ENCODE results near the gene ISYNA1. TPM values are rescaled to one million over a fixed set of nuclear protein-coding genes. Genes with fewer than 3 reads are reported as not detected.

ISYNA1 gene
- total RNA-seq, 1 experiment from 2014 or later = 6.8 TPM

DNA sequence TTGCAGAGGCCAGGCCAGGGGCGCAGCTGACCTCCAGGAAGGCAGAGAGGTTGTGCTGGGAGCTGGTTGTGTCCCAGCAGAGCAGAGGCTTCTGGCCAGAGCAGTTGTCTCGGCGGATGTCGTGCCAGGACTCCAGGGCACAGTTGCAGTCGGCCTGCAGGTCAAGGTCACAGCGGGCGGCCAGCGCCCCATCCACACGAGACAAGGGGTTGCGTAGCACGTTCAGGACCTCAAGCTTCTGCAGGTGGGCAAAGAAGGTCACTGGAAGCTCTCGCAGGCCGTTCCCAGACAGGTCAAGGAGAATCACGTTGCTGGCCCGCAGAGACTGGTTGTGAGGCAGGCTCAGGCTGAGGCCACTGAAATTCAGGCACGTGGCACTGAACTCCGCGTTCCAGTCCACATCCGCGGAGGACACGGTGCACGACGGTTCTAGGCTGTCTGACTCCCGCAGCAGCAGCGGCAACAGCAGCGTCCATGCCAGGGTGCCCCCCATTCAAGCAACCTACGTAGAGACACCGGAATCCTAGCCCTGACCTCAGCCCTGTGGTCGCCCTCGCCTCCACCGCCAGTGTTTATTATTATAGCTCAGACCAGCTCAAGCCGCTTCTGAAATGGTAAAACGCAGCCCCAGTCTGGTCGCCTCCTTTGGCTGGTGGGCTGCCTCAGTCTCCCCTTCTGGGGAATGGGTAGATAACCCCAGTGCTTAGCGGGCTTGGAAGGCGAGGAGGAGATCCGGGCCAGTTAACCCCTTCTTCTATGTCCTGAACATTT lies 41.3 kb downstream of the ISYNA1 start:
- no TSS peak for BruUV-seq (replicated peaks)
- no peak for DNase-seq (ENCODE audit: unreplicated experiment)
- Mint-ChIP-seq H3K9me3 (ENCODE audit: unreplicated experiment) (no peaks in the 10 kb centered on the region), H3K27me3 (ENCODE audit: insufficient read depth, unreplicated experiment) (no peaks in the 10 kb centered on the region), H3K36me3 (ENCODE audit: insufficient read depth, unreplicated experiment) (no peaks in the 10 kb centered on the region), H3K27ac (ENCODE audit: low read depth, unreplicated experiment) (no peak overlapping the region), H3K4me1 (ENCODE audit: insufficient read depth, unreplicated experiment) (peaks cover 6% of the 10 kb centered on the region), H3K4me3 (ENCODE audit: unreplicated experiment) (no peak overlapping the region)
- POLR2A ChIA-PET = interaction anchor here (0.5 kb wide), 1 partner anchor 74 kb away, joined by 3 read pairs; the partner anchor contains the start of gene LSM4
- intact Hi-C loops (cut with micrococcal nuclease) = no loop called here
- TF ChIP-seq, protein P1, sequence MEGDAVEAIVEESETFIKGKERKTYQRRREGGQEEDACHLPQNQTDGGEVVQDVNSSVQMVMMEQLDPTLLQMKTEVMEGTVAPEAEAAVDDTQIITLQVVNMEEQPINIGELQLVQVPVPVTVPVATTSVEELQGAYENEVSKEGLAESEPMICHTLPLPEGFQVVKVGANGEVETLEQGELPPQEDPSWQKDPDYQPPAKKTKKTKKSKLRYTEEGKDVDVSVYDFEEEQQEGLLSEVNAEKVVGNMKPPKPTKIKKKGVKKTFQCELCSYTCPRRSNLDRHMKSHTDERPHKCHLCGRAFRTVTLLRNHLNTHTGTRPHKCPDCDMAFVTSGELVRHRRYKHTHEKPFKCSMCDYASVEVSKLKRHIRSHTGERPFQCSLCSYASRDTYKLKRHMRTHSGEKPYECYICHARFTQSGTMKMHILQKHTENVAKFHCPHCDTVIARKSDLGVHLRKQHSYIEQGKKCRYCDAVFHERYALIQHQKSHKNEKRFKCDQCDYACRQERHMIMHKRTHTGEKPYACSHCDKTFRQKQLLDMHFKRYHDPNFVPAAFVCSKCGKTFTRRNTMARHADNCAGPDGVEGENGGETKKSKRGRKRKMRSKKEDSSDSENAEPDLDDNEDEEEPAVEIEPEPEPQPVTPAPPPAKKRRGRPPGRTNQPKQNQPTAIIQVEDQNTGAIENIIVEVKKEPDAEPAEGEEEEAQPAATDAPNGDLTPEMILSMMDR (IDR thresholded peaks at IDR 0.05; ENCODE audit: unreplicated experiment) = no peak
- CTCF ChIA-PET = interaction anchor here (0.7 to 1.0 kb wide), 3 partner anchors 11 to 43 kb away, joined by 3 read pairs; partner anchors contain the start of gene GDF15

DNA sequence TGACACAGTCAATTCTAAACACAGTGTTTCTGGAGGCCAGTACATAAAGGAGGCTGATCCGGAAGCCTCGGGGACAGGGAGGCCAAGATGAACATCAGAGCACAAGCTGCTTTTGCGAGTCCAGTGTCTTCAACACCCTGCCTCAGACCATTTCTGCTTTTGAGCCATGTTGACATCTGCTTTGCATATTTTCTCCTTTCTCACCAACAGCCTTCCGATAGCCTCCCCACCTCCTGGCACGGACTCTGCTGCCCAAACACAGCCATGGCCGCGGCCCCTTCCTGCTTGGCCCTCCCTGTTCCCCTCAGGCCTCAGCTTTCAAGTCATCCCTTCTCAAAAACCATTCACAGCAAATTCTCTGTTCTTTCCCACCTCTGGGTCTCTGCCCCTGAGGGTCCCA lies 44.1 kb downstream of the ISYNA1 start:
- POLR2A ChIA-PET = no interaction called here
- BruUV-seq (replicated peaks) = no TSS peak
- H3K4me3 Mint-ChIP-seq (ENCODE audit: unreplicated experiment) = no peak overlapping the region
- H3K9me3 Mint-ChIP-seq (ENCODE audit: unreplicated experiment) = no peaks in the 10 kb centered on the region
- TF ChIP-seq, protein P1 (IDR thresholded peaks at IDR 0.05; ENCODE audit: unreplicated experiment) = no peak
- H3K36me3 Mint-ChIP-seq (ENCODE audit: insufficient read depth, unreplicated experiment) = peaks cover 22% of the 10 kb centered on the region
- intact Hi-C loops (cut with micrococcal nuclease) = no loop called here
- no peak overlapping the region for H3K27ac Mint-ChIP-seq (ENCODE audit: low read depth, unreplicated experiment)
- CTCF ChIA-PET = interaction anchor here (0.6 to 1.2 kb wide), 3 partner anchors 17 to 50 kb away, joined by 3 to 4 read pairs (median 3); no protein-coding TSS in a partner anchor
- peaks cover 12% of the 10 kb centered on the region for H3K4me1 Mint-ChIP-seq (ENCODE audit: insufficient read depth, unreplicated experiment)
- H3K27me3 Mint-ChIP-seq (ENCODE audit: insufficient read depth, unreplicated experiment) = no peaks in the 10 kb centered on the region
- DNase-seq (ENCODE audit: unreplicated experiment) = no peak

DNA sequence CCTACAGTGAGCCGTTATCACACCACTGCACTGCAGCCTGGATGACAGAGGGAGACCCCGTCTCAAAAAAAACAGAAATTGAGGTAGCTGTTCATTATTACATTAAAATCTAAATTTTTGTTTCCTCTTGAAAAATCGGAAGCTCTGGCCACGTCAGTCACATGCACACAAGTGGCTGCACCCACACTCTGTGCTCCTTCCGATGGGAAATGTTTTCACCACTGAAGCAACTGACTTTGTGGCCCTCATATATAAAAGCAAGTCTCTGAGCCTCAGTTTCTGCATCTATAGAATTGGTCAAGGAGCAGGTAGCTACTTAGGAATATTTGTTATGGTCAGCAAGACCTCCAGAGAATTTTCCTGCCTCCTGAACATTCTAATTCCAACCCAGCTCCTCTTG lies 45.0 kb downstream of the ISYNA1 start:
- H3K4me1 Mint-ChIP-seq (ENCODE audit: insufficient read depth, unreplicated experiment) = peaks cover 9% of the 10 kb centered on the region
- BruUV-seq (replicated peaks) = no TSS peak
- no peak for DNase-seq (ENCODE audit: unreplicated experiment)
- H3K36me3 Mint-ChIP-seq (ENCODE audit: insufficient read depth, unreplicated experiment) = peaks cover 28% of the 10 kb centered on the region
- TF ChIP-seq, protein P1 (IDR thresholded peaks at IDR 0.05; ENCODE audit: unreplicated experiment) = no peak
- intact Hi-C loops (cut with micrococcal nuclease) = no loop called here
- H3K4me3 Mint-ChIP-seq (ENCODE audit: unreplicated experiment) = no peak overlapping the region
- H3K27ac Mint-ChIP-seq (ENCODE audit: low read depth, unreplicated experiment) = no peak overlapping the region
- no peaks in the 10 kb centered on the region for H3K9me3 Mint-ChIP-seq (ENCODE audit: unreplicated experiment)
- CTCF ChIA-PET = interaction anchor here (0.6 to 5.5 kb wide), 4 partner anchors 9 to 68 kb away, joined by 3 to 38 read pairs (median 4); no protein-coding TSS in a partner anchor
- H3K27me3 Mint-ChIP-seq (ENCODE audit: insufficient read depth, unreplicated experiment) = no peaks in the 10 kb centered on the region
- POLR2A ChIA-PET = interaction anchor here (1.5 kb wide), 1 partner anchor 114 kb away, joined by 3 read pairs; no protein-coding TSS in a partner anchor

DNA sequence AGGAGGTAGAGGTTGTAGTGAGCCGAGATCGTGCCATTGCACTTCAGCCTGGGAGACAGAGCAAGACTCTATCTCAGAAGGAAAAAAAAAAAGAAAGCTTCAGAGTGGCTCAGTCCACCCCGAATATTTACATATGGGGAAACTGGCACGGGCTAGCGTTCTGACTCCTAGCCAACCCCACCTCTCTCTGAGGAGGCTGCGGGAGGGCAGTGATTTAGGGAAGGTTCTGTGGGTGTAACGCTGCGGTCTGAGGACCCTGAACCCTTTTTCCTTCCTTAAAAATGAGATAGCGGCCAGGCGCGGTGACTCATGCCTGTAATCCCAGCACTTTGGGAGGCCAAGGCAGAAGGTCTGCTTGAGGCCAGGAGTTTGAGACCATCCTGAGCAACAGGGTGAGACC lies 45.5 kb downstream of the ISYNA1 start:
- Mint-ChIP-seq H3K27me3 (ENCODE audit: insufficient read depth, unreplicated experiment) (no peaks in the 10 kb centered on the region), H3K4me1 (ENCODE audit: insufficient read depth, unreplicated experiment) (peaks cover 10% of the 10 kb centered on the region), H3K9me3 (ENCODE audit: unreplicated experiment) (no peaks in the 10 kb centered on the region), H3K4me3 (ENCODE audit: unreplicated experiment) (no peak overlapping the region), H3K27ac (ENCODE audit: low read depth, unreplicated experiment) (no peak overlapping the region), H3K36me3 (ENCODE audit: insufficient read depth, unreplicated experiment) (peaks cover 32% of the 10 kb centered on the region)
- intact Hi-C loops (cut with micrococcal nuclease) = no loop called here
- CTCF ChIA-PET = interaction anchor here (1.7 to 5.5 kb wide), 2 partner anchors 9 to 43 kb away, joined by 5 to 38 read pairs; no protein-coding TSS in a partner anchor
- POLR2A ChIA-PET = interaction anchor here (1.5 kb wide), 2 partner anchors 10 to 113 kb away, joined by 3 to 4 read pairs; no protein-coding TSS in a partner anchor
- BruUV-seq (replicated peaks) = no TSS peak
- TF ChIP-seq, protein P1 (IDR thresholded peaks at IDR 0.05; ENCODE audit: unreplicated experiment) = no peak
- DNase-seq (ENCODE audit: unreplicated experiment) = no peak
